Activated CD8-positive, alpha-beta memory T cell treated with anti-CD3 and anti-CD28 coated beads, Interleukin-2, amount 50 U/mL, for 24 hours (primary cell): ENCODE results near the gene SF3B5.
"Not testable (repeated sequence)": the region's sequence is repeated elsewhere in the genome, so short reads cannot be mapped to it uniquely, and the experiment has no call there.

Experiments used
- DNase-seq: peaks from one replicate; pipeline ENCODE4 v3.0.0-alpha.2; 2020; ENCODE audit errors: extremely low read depth

SF3B5 gene

GRCh38 chr6:144063744-144064401, 31.5 kb downstream of the SF3B5 start:
- peak; percentile 64 for DNase-seq

GRCh38 chr6:144063246-144063743, 32.1 kb downstream of the SF3B5 start:
- no peak for DNase-seq

- DNase-seq = no peak
Measured at GRCh38 chr6:144062786-144063185, 32.6 kb downstream of the SF3B5 start.

GRCh38 chr6:144059139-144059538, 36.2 kb downstream of the SF3B5 start:
- no peak for DNase-seq

- DNase-seq = no peak
Measured at GRCh38 chr6:144055121-144055931, 40.0 kb downstream of the SF3B5 start.

- DNase-seq = no peak
Measured at GRCh38 chr6:144053601-144054000, 41.8 kb downstream of the SF3B5 start.

- no peak for DNase-seq
Measured at GRCh38 chr6:144052488-144052887, 42.9 kb downstream of the SF3B5 start.

- no peak for DNase-seq
Measured at GRCh38 chr6:144049386-144049785, 46.0 kb downstream of the SF3B5 start.

GRCh38 chr6:144047688-144048087, 47.7 kb downstream of the SF3B5 start:
- DNase-seq = no peak

GRCh38 chr6:144046672-144047071, 48.7 kb downstream of the SF3B5 start:
- DNase-seq = not testable (repeated sequence)

- DNase-seq = not testable (repeated sequence)
Measured at GRCh38 chr6:144044989-144045388, 50.4 kb downstream of the SF3B5 start.
